ENCODE results near the gene SLC2A2.
"Not testable (repeated sequence)": the region's sequence is repeated elsewhere in the genome, so short reads cannot be mapped to it uniquely, and the experiment has no call there.

Gene SLC2A2

DNA sequence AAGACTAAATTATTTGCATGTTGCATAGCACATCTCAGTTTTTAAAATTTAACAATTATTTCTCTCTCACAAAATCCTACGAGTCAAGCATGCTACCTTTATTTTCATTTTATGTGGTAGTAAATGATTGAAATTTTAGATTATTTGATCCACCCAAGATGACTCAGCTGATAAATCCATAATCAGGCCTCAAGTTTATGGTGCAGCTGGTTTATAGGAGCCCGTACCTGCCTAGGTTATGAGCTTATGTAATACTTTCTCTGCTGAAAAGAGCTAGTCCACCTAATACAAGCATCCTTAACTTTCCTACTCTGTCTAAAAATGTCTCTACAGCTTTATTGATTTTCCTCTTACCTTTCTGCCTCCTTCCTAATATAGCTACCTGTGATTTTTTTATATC is 41.2 kb downstream of the SLC2A2 start:
- no peak for DNase-seq

DNA sequence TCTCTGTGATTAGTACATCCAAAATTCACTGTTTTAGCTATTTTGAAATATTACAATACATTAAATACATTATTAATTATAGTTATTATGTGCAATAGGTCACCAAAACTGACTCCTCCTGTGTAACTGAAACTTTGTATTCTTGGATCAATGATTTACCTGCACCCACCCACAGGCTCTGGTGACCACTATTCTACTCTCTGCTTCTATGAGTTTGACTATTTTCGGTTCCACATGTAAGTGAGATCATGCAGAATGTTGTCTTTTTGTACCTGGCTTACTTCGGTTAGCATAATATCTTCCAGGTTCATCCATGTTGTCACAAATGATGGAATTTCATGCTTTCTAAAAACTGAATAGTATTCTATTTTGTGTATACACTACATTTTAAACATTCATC is 43.8 kb downstream of the SLC2A2 start:
- DNase-seq: no peak

DNA sequence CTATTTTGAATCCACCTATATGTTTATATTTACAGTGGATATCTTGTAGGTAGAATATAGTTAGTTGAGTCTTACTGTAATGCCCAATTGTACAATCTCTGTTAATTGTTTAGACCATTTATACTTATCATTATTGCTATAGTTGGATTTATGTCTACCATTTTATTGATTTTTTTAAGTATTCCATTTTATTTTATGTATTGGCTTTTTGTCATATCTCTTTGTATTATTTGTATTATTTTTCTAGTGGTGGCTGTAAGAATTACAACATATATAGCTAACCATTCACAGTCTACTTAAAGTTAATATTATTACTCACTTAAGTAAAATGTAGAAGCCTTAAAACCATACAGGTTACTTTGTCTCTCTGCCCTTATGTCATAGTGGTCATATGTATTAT is 46.1 kb downstream of the SLC2A2 start:
- DNase-seq: no peak

DNA sequence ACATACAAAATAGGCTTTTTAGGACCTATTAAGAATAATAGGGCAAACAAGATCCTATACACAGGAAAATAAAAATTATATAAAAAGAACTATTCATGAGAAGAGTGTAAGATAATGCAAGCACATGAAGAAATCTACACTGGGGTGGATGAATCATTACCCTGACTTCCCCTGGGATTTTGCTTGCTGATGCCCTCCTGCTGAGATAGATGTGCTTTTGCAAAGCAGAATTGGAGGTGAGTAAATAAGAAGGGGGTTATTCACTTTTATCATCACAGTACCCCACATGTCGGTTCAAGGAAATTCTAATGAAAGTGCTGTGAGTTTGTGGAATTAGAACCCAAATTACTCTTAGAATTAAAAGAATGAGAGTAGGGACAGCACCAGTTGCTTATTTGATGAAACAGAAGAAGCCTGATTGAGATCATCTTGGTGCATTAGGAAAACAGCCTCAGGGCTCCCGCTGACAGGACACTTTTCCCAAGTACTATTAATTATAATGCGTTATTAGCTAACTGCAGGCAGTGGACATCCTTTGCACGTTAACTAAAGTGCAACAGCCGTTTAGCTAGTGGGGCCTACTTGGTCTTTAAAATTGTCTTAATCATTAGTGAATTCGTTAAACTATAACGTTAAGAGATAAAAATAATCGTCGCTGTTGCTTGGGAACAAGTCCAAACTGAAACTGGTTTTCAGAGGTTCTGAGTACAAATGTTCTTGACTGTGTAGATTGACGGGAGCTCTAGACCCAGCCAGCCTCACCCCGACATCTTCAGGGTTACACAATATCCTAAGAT is 48.4 kb downstream of the SLC2A2 start:
- peak; percentile 57 for DNase-seq

DNA sequence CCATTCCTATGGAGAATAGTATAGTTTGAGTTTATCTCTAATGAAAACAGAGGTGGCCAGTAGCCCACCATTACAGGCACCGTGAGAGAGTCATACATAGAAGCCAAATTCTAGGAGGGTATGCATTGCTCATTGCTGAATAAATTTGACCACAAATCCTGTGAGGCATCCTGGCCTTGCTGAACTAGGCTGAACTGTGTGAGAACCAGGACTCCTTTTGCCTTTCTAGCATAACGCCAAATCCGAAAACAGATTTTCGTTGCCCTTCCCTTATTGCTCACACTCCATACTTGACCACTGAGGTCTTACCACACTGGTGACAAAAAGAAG is 50.4 kb downstream of the SLC2A2 start:
- DNase-seq: peak; percentile 69

DNA sequence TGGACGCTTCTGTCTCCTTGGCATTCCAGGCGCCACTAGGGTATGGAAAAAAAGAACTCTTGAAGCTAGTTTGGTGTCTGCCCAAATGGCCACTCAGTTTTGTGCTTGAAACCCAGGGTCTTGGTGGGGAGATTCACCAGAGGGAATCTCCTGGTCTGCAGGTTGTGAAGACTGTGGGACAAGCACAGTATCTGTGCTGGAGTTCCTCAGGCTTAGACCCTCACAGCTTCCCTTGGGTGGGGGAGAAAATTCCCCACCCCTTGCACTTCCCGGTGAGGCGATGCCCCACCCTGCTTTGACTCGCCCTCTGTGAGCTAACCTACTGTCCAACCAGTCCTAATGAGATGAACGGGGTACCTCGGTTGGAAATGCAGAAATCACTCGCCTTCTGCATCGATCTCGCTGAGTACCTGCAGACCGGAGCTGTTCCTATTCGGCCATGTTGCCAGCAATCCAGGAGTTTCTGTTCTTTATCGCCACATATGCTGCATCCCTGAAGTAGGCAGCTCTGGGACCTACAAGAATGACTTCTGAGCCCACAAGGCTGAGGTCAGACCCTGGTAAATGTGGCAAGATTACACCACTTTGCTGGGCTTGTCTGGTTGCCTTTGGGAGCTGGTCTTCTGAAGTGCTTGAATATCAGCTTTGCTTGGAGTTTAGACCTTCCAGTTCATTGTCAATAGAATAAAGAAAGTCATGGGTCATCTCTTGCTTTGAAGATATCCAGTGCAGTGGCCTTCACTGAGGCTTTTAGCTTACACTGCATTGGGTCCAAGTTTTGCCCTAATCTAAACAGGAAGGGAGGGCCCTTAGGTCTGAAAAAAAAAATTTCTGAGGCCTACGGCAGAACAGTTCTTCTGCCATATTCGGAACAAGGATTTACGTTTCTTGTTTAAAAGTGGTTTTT is 51.0 kb downstream of the SLC2A2 start:
- DNase-seq: no peak

DNA sequence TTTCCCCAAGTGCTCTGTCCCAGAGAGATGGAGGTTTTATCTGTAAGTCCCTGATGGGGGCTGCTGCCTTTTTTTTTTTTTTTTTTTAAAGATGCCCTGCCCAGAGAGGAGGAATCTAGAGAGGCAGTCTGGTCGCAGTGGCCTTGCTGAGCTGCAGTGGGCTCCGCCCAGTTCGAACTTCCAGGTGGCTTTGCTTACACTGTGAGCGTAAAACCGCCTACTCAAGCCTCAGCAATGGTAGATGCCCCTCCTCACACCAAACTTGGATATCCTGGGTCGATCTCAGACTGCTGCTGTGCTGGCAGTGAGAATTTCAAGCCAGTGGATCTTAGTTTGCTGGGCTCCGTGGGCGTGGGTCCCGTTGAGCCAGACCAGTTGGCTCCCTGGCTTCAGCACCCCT is 51.6 kb downstream of the SLC2A2 start:
- DNase-seq: no peak

DNA sequence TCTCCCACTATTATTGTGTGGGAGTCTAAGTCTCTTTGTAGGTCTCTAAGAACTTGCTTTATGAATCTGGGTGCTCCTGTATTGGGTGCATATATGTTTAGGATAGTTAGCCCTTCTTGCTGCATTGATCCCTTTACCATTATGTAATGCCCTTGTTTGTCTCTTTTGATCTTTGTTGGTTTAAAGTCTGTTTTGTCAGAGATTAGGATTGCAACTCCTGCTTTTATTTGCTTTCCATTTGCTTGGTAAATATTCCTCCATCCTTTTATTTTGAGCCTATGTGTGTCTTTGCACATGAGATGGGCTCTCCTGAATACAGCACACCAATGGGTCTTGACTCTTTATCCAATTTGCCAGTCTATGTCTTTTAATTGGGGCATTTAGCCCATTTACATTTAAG is 53.6 kb downstream of the SLC2A2 start:
- DNase-seq: not testable (repeated sequence)

DNA sequence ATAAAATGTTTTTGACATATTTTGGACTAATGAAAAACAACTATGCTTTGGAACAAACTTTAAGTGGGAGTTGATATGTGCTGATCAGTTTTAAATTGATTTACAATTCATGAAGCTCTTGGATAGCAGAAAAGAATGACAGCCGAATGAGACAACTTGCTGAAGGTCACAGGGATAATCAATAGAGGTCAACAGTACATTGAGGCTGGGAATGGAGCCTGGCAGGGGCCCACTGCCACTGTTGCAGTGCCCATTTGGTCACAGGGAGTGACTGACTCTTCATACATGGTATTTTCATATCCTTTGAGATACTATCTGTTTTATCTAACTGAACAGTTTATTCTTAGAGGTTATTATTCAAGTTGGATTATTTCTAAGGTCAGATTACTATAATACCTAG is 59.4 kb downstream of the SLC2A2 start:
- no peak for DNase-seq

DNA sequence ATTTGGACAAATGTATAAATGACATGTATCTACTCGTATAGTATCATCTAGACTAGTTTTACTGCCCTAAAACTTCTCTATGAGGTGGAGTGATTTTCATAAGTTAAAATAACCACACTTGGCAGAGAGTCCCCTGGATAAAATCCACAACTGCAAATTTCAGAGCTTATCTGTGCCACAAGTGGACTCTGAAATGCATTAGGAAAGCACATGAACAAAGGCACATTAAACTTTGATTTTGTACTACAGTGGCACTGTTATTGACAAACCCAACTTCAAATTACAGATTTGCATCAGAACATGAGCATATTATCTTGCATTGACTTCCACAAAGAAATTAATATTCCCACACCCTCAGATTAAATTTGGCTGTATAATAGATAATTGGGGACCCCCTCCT is 60.0 kb downstream of the SLC2A2 start:
- DNase-seq: no peak

DNA sequence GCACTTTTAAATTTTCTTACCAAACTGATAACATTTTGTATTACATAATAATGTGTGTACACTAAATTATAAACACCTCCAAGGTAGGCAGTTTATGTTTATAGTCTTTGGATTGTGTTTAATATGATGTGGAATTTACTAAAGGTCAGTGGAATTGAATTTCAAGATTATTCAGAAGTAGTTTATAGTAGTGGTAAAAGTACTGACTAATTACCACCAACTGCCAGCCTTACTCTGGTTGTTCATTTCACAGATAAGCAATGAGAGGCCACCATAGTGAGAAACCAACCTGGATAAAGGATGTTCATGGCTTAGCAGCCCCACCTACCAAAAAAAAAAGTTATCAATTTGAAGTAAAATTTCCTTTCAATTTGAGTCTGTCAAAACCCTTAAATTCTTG is 64.1 kb downstream of the SLC2A2 start:
- no peak for DNase-seq

DNA sequence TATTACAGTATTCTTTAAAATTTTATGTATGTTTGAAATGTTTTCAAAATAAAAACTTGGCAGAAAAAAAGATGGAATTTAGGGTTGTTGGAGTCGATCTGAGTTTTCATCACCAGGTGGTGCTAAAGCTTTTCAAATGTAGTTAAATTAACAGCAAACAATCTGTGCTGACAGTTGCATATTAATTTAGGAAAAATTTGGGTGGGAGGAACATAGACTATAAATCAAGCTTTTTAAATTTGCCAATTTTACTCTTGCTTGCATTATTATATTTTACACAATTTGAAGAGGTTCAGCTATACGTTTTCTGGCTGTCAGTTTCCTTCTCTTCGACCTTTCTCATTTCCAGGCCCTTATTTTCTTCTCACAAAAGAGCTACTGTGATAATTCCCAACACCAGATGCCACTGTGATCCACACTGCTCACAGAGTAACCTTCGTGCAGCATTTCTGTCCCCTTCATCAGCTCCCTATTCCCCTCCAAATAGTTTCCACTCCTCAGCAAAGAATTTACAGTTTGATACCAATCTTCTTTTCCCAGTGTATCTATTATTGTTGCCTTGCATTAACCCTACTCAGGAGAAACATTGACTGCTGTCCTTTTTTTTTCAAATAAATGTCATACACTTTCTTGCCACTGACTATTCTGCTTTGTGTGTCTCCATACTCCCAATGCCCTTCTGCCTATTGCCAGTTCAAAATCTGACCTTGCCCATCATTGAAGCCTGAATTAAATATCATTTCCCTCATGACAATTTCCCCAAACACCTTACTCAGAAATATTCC is 64.7 kb downstream of the SLC2A2 start:
- peak; percentile 49 for DNase-seq

DNA sequence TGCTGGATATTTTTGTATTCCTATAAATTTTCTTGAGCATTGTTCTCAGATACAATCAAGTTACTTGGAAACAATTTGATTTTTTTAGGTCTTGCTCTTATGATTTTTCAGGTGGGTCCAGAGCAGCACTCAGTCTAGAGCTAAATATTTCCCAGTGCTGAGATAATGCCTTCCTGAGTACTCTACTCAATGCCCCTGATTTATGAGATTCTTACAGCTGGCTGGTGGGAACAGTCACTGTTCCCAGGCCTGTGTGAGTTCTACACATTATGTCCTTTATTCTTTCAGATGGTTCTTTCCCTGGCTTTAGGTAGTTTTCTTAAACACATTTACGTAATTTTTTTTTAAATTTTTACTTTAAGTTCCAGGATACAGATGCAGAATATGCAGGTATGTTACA is 67.1 kb downstream of the SLC2A2 start:
- no peak for DNase-seq

DNA sequence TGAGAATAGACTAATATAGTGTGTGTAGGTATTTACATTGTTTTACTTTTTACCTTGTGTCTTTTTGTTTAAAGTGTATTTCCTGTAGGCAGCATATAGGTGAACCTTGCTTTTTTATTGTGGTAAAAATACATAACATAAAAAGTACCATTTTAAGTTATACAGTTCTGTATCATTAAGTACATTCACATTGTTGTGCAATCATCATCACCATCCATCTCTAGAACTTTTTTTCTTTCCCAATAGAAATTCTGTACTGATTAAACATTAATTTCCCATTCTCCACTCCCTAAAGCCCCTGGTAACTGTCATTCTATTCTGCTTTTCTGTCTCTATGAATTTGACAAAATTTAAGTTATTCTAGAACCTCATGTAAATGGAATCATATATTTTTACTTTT is 69.9 kb downstream of the SLC2A2 start:
- DNase-seq: no peak

DNA sequence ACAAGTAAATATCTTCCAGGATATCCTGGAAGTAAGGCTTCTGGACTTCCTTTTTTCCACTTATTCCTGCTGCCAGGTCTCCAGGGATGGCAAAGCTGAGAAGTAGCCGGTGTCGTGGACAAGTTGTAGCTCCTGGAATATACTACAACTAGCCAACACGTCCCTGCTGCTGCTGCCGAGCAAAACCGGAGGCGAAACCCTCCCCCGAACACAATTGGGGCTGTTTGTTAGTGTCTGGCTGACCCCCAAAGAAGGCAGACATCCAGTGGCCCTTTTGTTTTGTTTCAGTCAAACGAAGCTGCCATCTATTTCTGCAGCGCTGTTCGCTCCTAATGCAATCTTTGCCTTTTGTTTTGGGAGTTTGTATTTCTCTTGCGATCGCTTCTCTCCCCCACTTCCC is 72.8 kb downstream of the SLC2A2 start:
- no peak for DNase-seq

DNA sequence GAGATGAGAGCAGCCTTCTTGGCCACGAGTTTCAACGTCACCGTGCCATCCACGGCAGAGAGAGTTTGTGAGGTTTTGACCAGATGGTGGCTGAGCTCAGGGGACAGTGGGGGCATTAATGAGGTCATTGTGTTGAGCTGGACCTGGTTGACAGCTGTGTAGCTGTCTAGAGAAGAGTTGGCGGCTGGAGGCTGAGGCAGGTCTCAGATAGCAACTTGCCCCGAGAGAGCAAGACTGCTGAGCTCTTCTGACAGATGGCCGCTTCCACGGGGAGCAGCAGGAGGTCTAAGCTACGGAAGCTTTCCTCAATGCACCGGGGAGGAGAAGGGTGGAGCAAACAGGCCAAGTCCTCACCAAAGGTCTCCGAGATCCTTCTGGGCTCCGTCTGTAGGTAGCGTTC is 73.3 kb downstream of the SLC2A2 start:
- no peak for DNase-seq

DNA sequence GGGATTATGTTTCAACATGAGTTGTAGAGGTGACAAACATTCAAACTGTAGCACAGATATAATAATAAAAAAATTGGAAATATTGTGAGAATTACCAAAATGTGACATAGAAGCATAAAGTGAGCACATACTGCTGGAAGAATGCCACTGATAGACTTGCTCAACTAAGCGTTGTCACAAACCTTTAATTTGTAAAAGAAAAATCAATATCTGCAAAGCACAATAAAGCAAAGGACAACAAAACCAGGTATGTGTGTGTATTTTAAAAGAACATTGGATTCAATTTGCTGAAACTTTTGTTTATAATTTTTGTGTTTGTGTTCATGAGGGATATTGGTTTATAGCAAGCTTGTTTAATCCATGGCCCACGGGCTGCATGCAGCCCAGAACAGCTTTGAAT is 77.3 kb downstream of the SLC2A2 start:
- DNase-seq: no peak

DNA sequence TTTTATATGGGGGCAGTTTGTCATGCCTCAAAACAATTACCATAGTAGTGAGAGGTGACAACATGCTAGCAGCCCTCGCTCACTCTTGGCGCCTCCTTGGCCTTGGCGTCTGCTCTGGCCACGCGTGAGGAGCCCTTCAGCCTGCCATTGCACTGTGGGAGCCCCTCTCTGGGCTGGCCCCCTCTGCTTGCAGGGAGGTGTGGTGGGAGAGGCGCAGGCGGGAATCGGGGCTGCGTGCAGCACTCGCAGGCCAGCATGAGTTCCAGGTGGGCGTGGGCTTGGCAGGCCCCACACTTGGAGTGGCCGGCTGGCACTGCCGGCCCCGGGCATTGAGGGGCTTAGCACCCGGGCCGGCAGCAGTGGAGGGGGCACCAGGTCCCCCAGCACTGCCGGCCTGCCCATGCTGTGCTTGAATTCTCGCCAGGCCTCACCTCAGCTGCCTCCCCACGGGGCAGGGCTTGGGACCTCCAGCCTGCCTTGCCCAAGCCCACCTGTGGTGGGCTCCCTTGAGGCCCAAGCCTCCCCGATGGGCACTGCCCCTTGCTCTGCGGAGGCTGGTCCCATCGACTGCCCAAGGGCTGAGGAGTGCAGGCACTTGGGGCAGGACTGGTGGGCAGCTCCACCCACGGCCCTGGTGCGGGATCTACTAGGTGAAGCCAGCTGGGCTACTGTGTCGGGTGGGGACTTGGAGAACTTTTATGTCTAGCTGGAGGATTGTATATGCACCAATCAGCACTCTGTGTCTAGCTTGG is 79.3 kb downstream of the SLC2A2 start:
- DNase-seq: no peak

All from fibroblast of skin of scalp (primary cell).